ENCODE results near the gene FICD. TPM values are rescaled to one million over a fixed set of nuclear protein-coding genes. Genes with fewer than 3 reads are reported as not detected.
A peak's percentile ranks its signal among the peaks of the same experiment; 100 is the strongest.
"Not testable (repeated sequence)": the region's sequence is repeated elsewhere in the genome, so short reads cannot be mapped to it uniquely, and the experiment has no call there.

FICD gene
- total RNA-seq = 2.2 TPM

DNA sequence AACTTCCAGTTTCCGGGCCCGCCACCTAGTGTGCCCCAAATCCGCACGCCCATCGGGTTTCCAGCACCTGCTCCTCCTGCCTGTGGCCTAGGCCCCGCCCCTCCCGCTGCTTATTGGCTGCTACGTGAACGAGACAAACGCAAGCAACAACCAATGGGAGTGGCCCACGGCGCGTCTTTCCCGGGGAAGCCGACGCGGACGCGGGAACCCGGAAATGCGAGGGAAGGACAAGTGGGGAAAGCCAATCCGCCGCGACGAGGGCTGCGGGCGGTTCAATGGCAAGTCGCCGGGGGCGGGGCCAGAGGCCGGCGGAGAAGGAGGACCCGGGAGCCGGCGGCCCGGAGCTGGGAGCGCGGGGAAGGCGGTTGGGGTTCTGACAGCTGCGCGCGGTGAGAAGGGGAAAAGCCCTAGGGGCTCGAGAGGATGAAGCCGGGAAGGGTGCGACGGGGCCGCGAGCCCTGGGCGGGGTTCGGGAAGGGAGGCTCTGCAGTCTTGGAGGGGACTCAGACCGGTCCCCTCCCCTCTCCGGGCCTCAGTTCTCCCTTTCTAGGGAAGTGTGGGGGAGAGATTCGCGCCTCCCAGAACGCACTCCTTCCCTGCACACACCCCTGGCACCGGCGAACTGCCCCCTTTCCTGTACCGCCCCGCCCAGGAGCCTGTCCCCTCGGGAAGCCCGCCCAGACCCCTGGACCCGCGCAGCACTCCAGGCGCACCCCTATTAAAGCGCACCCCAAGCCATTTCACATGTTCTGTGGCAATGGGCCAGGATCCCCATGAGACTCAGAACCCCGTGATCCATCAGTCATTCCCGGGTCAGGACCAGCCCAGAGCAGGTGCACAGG lies at the start of gene FICD:
Gene FICD, plus strand, starts transcription at position 305 of the 842 bp plus-strand sequence. CDS start 1,696 bp downstream, outside the sequence.
- DNase-seq = peak; percentile 98

GRCh38 chr12:108465417-108465816 lies 49.7 kb upstream of the FICD start:
- DNase-seq = no peak

- no peak for DNase-seq
Measured at GRCh38 chr12:108468196-108468968, 46.7 kb upstream of the FICD start.

- DNase-seq = no peak
Measured at GRCh38 chr12:108473400-108474055, 41.5 kb upstream of the FICD start.

DNA sequence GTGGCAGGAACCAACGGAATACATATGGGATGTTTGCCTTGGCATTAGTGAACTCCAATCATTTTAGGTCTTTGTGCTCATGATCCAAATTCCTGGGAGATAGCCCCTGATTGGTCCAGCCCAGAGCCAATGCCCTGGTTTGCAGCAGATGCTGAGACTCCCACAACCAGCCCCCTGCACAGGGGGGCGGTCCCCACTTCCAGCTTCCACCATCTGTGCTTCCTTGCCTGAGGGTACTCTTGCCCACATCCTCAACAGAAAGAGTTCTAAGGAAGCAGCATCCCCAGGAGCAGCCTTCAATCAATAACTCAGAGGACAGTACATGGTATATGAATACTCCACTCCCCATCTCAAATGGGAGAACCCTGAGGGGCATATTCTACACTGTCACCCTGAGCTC lies 39.7 kb upstream of the FICD start:
- DNase-seq = no peak

GRCh38 chr12:108477055-108477880 lies 37.8 kb upstream of the FICD start:
- DNase-seq = no peak

- no peak for DNase-seq
Measured at GRCh38 chr12:108477881-108478259, 37.2 kb upstream of the FICD start.

- no peak for DNase-seq
Measured at GRCh38 chr12:108478611-108479206, 36.4 kb upstream of the FICD start.

GRCh38 chr12:108479364-108480070 lies 35.6 kb upstream of the FICD start:
- DNase-seq = no peak

GRCh38 chr12:108482717-108483212 lies 32.3 kb upstream of the FICD start:
- DNase-seq = no peak

DNA sequence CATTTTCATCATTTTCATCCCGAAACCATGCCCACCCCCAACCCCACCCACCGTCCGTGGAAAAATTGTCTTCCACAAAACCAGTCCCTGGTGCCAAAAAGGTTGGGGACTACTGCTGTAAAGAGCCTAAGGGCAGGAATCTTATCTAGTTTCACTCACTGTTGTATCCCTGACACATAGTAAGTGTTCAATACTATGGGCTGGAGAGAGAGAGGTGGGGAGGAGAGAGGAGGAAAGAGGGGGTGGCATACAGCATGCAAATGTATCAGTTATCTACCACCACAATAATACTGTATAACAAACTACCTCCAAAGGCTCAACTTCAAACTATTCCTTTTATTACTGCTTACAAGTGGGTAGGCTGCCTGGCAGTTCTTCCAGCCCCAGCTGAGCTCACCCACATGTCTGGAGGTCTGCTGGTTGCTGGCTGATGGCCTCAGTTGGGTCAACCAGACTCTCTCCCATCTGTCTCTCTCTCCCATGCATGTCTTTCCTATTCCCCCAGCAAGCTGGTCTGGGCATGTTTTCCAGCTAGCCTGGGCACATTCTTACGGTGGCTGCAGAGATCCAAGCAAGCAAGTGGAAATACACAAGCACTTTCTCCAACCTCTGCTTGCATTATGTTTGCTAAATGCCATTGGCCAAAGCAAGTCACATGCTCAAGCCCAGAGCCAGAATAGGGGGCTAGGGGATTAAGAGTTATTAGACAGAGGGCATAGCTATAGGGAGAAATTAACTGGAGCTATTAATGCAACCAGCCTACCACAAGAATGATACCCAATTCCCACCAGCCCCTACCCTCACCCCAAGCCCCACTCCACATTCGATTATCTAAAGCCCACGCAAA lies 31.6 kb upstream of the FICD start:
- DNase-seq = no peak

DNA sequence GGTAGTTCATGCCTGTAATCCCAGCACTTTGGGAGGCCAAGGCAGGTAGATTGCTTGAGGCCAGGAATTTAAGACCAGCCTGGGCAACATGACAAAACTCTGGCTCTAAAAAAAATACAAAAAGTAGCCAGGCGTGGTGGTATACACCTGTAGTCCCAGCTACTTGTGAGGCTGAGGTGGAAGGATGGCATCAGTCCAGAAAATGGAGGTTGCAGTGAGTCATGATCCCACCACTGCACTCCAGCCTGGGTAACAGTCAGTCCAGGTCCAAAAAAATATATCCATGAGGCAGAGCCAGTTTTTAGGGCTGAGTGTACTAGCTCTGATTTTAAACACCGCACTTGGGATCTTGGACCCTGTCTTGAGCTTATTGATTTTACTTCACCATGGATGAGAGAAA lies 30.6 kb upstream of the FICD start:
- DNase-seq = no peak

DNA sequence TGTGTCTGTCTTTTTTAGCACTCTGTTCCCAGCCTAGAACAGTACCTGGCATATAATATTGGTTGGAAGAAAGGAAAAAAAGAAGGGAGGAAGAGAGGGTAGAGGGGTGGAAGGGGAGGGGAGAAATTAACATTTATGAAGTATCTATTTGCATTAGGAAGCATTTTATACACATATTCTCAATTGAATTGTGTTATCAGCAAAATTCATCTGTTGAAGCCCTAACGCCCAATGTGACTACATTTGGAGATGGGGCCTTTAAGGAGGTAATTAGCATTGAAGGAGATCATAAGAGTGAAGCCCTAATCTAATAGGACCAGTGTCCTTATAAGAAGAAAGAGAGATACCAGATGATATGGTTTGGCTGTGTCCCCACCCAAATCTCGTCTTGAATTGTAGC lies 30.2 kb upstream of the FICD start:
- no peak for DNase-seq

GRCh38 chr12:108485371-108485770 lies 29.7 kb upstream of the FICD start:
- not testable (repeated sequence) for DNase-seq

GRCh38 chr12:108487029-108487428 lies 28.0 kb upstream of the FICD start:
- not testable (repeated sequence) for DNase-seq

GRCh38 chr12:108491256-108491655 lies 23.8 kb upstream of the FICD start:
- DNase-seq = peak; percentile 7

GRCh38 chr12:108495054-108495453 lies 20.0 kb upstream of the FICD start:
- no peak for DNase-seq

- peak; percentile 8 for DNase-seq
Measured at GRCh38 chr12:108495823-108496579, 19.1 kb upstream of the FICD start.

GRCh38 chr12:108498136-108498535 lies 16.9 kb upstream of the FICD start:
- DNase-seq = no peak
